Activated T-cell treated with anti-CD3 and anti-CD28 coated beads, Interleukin-2, amount 50 U/mL, for 24 hours (primary cell): ENCODE results near the gene HSD3B7.

ENCODE experiments used
- DNase-seq: peaks from one replicate; pipeline ENCODE4 v3.0.0-alpha.2; 2020
- H3K27ac Mint-ChIP-seq: 2 replicates; pipeline ENCODE4 v1.8.0; 2020; ENCODE audit warnings: mild to moderate bottlenecking, mixed read lengths
- H3K27me3 Mint-ChIP-seq: 2 replicates; pipeline ENCODE4 v1.8.0; 2020; ENCODE audit warnings: mixed read lengths
- H3K36me3 Mint-ChIP-seq: 2 replicates; pipeline ENCODE4 v1.8.0; 2020; ENCODE audit warnings: low read depth, mixed read lengths
- H3K4me1 Mint-ChIP-seq: 2 replicates; pipeline ENCODE4 v1.8.0; 2020; ENCODE audit warnings: low read depth, mixed read lengths
- H3K4me3 Mint-ChIP-seq: 2 replicates; pipeline ENCODE4 v1.8.0; 2020; ENCODE audit warnings: mild to moderate bottlenecking, moderate library complexity, mixed read lengths
- H3K9me3 Mint-ChIP-seq: 2 replicates; pipeline ENCODE4 v1.8.0; 2020; ENCODE audit warnings: mixed read lengths

HSD3B7 gene

DNA sequence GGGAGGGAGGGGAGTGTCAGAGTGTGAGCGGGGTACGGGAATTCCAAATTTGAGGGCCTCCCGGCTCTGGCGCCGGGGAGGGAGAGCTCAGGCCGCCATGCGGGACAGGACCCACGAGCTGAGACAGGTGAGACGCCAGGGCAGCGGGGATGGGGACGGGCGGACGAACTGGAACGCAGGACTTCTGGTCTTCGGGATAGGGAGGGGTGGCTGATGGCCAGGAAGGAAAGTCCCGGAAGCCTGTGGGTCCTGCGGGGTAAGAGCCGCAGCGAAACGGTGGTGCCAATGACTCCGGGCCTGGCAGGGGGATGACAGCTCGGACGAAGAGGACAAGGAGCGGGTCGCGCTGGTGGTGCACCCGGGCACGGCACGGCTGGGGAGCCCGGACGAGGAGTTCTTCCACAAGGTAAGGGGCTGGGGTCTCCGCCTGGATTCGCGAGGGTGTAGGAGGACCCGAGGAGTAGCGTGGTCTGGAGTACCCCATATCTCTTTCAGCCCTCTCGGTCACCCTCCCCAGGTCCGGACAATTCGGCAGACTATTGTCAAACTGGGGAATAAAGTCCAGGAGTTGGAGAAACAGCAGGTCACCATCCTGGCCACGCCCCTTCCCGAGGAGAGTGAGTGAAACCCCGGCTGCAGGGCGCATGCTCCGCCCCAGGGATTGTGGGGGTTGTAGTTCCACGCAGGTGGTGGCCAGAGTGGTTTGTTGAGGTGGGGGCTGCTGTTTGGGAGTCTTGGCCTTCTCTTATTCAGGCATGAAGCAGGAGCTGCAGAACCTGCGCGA, 48.9 kb downstream of the HSD3B7 start:
- peaks cover 23% of the 10 kb centered on the region for H3K4me1 Mint-ChIP-seq
- DNase-seq: peak; percentile 91
- peak overlapping the region; percentile 96 for H3K27ac Mint-ChIP-seq
- H3K36me3 Mint-ChIP-seq: peaks cover 40% of the 10 kb centered on the region
- peak overlapping the region; percentile 91 for H3K4me3 Mint-ChIP-seq
- H3K27me3 Mint-ChIP-seq: no peaks in the 10 kb centered on the region
- no peaks in the 10 kb centered on the region for H3K9me3 Mint-ChIP-seq

DNA sequence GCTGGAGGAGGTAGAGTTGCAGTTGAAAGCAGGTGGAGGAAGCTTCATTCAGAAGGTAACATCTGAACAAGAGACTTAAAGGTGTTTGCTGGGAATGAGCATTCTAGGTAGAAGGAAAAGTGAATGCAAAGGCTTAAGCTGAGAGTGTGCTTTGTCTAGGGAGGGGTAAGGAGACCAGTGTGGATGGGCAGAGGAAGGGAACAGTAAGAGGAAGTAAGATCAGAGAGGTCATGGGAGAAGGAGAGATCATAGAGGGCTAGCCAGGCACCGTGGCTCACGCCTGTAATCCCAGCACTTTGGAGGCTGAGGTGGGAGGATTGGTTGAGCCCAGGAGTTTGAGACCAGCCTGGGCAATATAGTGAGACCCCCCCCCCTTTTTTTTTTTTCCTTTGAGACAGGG, 51.7 kb downstream of the HSD3B7 start:
- H3K4me3 Mint-ChIP-seq: no peak overlapping the region
- no peak for DNase-seq
- H3K9me3 Mint-ChIP-seq: no peaks in the 10 kb centered on the region
- peaks cover 23% of the 10 kb centered on the region for H3K4me1 Mint-ChIP-seq
- H3K36me3 Mint-ChIP-seq: peaks cover 65% of the 10 kb centered on the region
- no peaks in the 10 kb centered on the region for H3K27me3 Mint-ChIP-seq
- H3K27ac Mint-ChIP-seq: no peak overlapping the region
